GM12875 (cell line): ENCODE results near the gene TDRD15.
"Not testable (repeated sequence)": the region's sequence is repeated elsewhere in the genome, so short reads cannot be mapped to it uniquely, and the experiment has no call there.

Experiments used
- H3K4me3 ChIP-seq: one replicate; pipeline ENCODE4 v1.5.1; 2011; ENCODE audit warnings: low read depth, low read length, control low read depth
- TF ChIP-seq, protein P1 (sequence below): IDR thresholded peaks from 2 replicates; pipeline ENCODE4 v1.5.1; 2011; ENCODE audit warnings: low read depth, mild to moderate bottlenecking, control low read depth, inconsistent platforms, low read length, moderate library complexity, borderline replicate concordance; ENCODE audit not compliant: insufficient read depth

The TDRD15 gene

DNA sequence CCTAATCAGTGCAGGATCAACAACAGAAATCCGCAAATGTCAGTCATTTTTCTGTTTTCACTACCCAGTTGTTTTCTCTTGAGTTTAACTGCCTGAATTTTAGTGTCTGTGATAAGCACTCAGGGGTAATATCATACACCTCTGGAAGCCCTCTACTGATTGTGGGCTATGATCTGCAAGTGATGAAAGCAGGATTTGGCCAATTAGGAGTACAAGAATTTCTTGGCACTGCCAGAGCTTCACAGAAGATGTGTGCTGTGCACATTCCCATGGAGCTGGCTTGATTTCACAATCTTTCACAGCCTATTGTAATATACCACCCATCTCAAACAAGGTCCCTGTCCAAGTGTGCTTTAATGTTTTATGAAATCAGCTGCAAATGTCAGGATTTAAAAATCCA, 27.3 kb upstream of the TDRD15 start:
- H3K4me3 ChIP-seq: no peak overlapping the region
- TF ChIP-seq, protein P1, sequence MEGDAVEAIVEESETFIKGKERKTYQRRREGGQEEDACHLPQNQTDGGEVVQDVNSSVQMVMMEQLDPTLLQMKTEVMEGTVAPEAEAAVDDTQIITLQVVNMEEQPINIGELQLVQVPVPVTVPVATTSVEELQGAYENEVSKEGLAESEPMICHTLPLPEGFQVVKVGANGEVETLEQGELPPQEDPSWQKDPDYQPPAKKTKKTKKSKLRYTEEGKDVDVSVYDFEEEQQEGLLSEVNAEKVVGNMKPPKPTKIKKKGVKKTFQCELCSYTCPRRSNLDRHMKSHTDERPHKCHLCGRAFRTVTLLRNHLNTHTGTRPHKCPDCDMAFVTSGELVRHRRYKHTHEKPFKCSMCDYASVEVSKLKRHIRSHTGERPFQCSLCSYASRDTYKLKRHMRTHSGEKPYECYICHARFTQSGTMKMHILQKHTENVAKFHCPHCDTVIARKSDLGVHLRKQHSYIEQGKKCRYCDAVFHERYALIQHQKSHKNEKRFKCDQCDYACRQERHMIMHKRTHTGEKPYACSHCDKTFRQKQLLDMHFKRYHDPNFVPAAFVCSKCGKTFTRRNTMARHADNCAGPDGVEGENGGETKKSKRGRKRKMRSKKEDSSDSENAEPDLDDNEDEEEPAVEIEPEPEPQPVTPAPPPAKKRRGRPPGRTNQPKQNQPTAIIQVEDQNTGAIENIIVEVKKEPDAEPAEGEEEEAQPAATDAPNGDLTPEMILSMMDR: no peak

DNA sequence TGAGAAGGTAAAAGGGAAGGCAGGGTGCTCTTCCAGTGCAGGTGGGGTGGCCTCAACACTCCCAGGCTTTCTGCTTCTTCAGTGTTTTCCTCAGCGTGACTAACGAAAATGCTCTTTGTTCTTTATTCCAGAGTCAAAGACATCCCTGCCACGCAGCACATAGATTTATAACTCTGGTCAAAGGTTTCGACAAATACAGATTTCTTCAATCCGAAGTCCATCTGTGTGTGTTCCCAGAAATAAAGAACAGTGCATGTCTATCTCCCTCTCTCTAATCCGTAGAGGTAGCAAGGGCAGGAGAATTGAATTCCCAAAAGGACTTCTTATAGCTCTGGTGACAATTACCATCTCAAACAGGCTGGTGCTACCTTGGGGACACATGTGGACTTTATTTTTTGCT, 26.4 kb upstream of the TDRD15 start:
- TF ChIP-seq, protein P1: no peak
- no peak overlapping the region for H3K4me3 ChIP-seq

DNA sequence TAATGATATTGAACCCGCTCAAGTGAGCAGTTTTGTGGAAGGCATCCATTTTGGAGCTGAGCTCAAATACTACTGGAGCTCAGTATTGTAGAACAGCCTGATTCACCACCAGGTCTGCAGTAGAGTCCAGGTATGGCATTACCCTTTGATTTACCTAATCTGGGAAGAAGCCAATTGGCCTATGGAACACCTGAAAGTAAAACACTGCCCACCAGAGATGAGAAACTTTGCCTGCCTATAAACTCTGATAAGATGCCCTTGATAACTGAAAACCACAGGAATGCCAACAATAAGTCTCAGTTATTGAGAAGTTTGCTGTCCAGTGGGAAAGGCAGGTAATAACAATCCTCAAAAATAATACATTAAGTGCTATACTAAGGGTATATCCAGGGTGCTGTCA, 25.5 kb upstream of the TDRD15 start:
- TF ChIP-seq, protein P1: no peak
- no peak overlapping the region for H3K4me3 ChIP-seq

DNA sequence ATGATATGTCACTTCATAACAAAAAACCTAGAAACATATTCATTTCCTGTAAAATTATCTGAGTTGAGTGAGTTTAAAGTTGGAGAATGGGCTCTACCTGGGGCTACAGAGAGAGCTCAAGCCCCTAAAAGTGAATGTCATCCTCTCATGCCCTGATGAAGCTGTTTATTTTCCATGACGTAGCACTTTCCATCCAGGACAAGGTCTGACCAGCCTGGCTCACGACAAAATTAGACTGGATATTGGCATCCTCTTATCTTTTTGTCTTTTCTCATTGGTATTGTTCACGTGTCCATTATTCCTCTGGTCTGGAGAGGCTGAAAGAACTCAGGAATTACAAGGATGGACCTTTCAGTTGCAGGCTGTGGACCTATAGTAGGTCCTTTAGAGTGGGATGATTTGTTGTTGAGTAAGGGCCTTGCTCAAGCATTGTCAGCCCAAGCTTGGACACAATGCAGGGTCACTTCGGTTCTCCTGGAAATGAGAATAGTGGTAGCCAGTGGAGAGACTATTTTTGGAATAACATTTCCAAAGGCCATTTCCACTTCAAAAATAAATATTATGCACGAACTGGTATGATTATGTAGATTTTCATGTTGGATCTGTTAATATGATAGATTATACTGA, 24.4 kb upstream of the TDRD15 start:
- no peak overlapping the region for H3K4me3 ChIP-seq
- TF ChIP-seq, protein P1: no peak

DNA sequence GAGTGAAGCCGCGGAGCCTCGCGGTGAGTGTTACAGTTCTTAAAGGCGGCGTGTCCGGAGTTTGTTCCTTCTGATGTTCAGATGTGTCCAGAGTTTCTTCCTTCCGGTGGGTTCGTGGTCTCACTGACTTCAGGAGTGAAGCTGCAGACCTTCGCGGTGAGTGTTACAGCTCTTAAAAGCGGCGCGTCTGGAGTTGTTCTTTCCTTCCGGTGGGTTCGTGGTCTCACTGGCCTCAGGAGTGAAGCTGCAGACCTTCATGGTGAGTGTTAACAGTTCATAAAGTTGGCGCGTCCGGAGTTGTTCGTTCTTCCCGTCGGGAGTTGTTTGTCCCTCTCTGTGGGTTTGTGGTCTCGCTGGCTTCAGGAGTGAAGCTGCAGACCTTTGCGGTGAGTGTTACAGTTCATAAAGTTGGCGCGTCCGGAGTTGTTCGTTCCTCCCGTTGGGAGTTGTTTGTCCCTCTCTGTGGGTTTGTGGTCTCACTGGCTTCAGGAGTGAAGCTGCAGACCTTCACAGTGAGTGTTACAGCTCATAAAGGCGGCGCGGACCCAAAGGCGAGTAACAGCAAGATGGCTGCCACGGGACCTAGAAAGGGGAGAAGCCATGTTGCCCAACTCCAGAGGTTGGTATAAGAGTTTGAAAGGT, 22.1 kb upstream of the TDRD15 start:
- H3K4me3 ChIP-seq: not testable (repeated sequence)

DNA sequence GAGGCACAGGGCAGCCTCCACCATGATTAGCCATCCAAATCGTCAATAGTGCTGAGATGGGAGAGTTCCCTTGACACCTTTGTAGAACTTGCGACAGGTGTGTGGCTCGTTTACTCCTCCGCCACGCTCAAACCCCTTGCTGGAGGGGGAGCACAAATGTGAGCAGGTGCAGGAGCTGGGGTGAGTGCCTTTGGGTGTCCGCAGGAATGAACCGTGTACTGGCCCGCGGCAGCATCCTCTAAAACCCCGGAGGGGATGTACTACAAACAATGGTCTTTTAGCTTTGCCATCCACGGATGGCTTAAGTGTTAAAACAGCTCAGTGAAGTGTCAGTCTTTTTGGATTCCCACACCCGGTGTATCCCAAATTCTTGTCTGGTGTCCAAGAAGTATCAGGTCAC, 21.4 kb upstream of the TDRD15 start:
- TF ChIP-seq, protein P1: no peak

DNA sequence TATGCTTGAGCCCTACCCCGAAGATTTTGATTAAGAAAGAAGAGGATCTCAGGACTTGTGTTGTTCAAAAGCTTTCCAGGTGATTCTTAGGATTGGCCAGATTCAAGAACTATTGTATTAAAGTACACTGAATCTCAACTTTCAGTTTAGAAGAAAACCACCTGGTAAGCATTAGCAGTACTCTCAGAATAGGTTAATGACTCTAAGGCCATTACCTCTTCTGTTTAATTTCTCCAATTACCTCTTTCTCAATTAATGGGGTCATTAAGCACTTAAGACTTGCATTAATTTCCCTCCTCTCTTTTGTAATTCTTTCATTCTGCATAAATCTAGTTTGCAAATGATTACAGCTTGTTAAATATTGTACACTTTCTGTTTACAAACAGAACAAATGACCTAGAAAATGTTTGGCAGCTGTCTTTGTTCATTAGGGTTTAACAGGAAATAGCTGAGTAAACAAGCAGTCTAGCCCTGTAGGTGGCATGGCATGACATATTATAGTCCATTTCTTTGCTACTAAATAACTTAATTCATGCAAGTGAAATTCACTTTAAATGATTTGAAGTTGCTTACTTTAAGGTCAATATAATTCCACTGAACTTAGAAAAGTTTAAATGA, 20.4 kb upstream of the TDRD15 start:
- TF ChIP-seq, protein P1: no peak
- H3K4me3 ChIP-seq: no peak overlapping the region

More for the DNA sequence above, 21.4 kb upstream of the TDRD15 start:
- no peak overlapping the region for H3K4me3 ChIP-seq
